GM18951 (cell line): ENCODE results near the gene SMARCA4.
A peak's percentile ranks its signal among the peaks of the same experiment; 100 is the strongest.
"Not testable (repeated sequence)": the region's sequence is repeated elsewhere in the genome, so short reads cannot be mapped to it uniquely, and the experiment has no call there.

Experiments used
- POLR2A ChIP-seq: IDR thresholded peaks from 4 replicates; pipeline ENCODE4 v1.6.1; 2011; ENCODE audit warnings: mild to moderate bottlenecking; ENCODE audit not compliant: insufficient read length, insufficient read depth; ENCODE audit errors: extremely low read depth
- in situ Hi-C: fragments of 300-500 bp; cut with MboI; formaldehyde crosslinking; loops from one replicate; pipeline ENCODE4 v1.12.0; 2022; ENCODE audit warnings: low sequenced_read_pairs, mixed read lengths, inconsistent platforms; ENCODE audit not compliant: unreplicated experiment

The SMARCA4 gene

DNA sequence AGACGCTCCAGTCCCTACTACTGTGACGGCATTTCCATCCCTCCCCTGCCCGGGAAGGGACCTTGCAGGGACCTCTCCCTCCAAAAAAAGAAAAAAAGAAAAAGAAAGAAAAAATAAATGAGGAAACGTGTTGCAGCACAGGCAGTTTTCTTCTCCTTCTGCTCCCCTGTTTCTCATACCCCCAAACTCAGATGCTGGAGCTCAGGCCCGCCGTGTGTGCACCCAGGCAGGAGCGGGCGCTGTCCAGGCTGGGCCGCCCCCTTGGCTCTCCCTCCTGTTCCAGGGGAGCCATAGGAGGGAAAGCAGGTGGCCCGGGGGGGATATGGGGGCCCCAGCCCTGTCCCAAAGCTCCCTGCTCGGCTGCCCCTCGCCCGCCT lies 38.2 kb upstream of the SMARCA4 start:
- in situ Hi-C loops, result no loop called here
- TF ChIP-seq POLR2A, result no peak

- in situ Hi-C loops, result no loop called here
- TF ChIP-seq POLR2A, result no peak
Measured at GRCh38 chr19:10923260-10924112, 37.3 kb upstream of the SMARCA4 start.

GRCh38 chr19:10924597-10924996 lies 36.2 kb upstream of the SMARCA4 start:
- in situ Hi-C loops, result no loop called here
- no peak for TF ChIP-seq POLR2A

- no peak for TF ChIP-seq POLR2A
- in situ Hi-C loops, result no loop called here
Measured at GRCh38 chr19:10927730-10928562, 32.9 kb upstream of the SMARCA4 start.

- in situ Hi-C loops, result no loop called here
- TF ChIP-seq POLR2A, result peak; percentile 80
Measured at GRCh38 chr19:10928563-10929401, 32.0 kb upstream of the SMARCA4 start, which contains the start of the genes TIMM29 and YIPF2. Gene TIMM29, plus strand, starts transcription at chr19:10928811. Its CDS starts 12 bp downstream, at chr19:10928823. Gene YIPF2, minus strand, starts transcription at chr19:10928639. Its CDS starts 229 bp downstream, at chr19:10928410.

- no peak for TF ChIP-seq POLR2A
- in situ Hi-C loops, result no loop called here
Measured at GRCh38 chr19:10929402-10929794, 31.4 kb upstream of the SMARCA4 start.

DNA sequence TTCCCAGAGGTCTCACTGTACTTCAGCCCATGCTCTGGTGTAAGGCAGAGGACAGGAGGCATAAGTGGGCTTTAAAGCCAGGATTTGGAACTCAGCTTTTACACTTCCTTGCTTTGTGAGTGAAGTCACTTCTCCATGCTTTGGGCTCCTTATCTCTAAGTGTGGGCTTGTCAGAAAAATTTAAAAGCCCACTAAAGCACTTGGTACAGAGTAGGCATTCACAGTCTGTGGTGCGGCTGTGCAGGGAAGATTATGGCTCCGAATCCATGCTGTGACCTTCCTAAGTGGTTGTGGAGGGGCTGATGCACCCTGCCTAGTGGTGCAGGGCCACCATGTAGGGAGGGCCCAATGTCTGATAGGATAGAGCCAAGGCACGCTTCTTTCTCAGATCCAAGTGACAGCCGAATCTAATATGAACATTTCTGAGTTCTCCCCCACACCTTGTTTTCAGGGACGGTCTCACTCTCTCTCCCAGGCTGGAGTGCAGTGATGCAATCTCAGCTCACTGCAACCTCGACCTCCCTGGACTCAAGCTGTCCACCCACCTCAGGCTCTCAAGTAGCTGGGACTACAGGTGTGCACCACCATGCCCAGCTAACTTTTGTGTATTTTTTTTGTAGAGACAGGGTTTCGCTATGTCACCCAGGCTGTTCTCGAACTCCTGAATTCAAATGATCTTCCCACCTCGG lies 25.3 kb upstream of the SMARCA4 start:
- in situ Hi-C loops, result no loop called here
- TF ChIP-seq POLR2A, result no peak

DNA sequence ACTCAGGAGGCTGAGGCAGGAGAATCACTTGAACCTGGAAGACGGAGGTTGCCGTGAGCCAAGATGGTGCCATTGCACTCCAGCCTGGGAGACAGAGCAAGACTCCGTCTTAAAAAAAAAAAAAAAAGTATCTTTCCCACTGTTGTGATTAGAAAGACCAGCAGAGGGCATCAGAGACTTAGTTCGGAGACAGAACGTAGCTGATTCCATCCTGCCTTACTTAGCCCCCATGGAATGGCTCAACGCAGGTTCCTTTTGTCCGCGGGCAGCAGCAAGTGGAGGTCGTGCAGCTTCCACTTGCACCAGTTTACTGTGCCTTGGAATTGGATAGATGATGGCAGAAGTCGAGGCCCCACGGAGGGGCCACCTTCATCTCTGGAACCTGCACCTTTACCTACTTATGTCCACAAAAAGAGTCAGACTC lies 24.2 kb upstream of the SMARCA4 start:
- no peak for TF ChIP-seq POLR2A
- in situ Hi-C loops, result no loop called here

GRCh38 chr19:10941649-10942048 lies 19.2 kb upstream of the SMARCA4 start:
- in situ Hi-C loops, result not testable (repeated sequence)

DNA sequence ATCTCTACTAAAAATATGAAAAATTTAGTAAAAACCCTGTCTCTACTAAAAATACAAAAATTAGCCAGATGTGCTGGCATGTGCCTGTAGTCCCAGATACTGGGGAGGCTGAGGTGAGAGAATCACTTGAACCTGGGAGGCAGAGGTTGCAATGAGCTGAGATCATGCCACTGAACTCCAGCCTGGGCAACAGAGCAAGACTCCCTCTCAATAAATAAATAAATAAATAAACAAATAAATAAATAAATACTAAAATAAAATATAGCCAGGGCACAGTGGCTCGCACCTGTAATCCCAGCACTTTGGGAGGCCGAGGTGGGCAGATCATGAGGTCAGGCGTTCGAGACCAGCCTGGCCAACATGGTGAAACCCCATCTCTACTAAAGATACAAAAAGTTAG lies 17.4 kb upstream of the SMARCA4 start:
- in situ Hi-C loops, result not testable (repeated sequence)

GRCh38 chr19:10945264-10945663 lies 15.6 kb upstream of the SMARCA4 start:
- TF ChIP-seq POLR2A, result no peak
- in situ Hi-C loops, result no loop called here

DNA sequence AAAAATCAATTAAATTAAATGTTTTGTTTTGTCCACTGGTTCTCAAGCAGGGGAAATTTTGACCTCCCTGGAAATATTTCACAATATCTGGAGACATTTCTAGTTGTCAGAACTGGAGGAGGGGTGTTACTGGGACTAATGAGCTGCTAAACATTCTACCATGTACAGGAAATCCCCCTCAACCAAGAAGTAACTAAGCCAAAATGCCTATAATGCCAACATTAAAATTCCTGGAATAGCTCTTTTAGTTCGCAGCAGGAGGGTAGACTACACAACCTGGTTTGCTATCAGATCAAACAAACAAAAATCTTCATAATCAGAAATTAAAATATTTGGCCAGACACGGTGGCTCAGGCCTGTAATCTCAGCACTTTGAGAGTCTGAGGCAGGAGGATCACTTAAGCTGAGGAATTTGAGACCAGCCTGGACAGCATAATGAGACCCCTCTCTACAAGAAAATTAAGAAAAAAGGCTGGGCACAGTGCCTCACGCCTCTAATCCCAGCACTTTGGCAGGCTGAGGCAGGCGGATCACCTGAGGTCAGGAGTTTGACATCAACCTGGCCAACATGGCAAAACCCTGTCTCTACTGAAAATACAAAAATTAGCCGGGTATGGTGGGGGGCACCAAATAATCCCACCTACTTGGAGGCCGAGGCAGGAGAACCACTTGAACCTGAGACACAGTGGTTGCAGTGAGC lies 13.7 kb upstream of the SMARCA4 start:
- in situ Hi-C loops, result no loop called here
- TF ChIP-seq POLR2A, result no peak
